HG03457 (cell line): ENCODE results near the gene TNFAIP8.
"Not testable (repeated sequence)": the region's sequence is repeated elsewhere in the genome, so short reads cannot be mapped to it uniquely, and the experiment has no call there.

ENCODE experiments used
- ATAC-seq: cut with Tn5 transposase; IDR thresholded peaks from one replicate; pipeline ENCODE4 v1.9.1; 2021; ENCODE audit warnings: moderate number of reproducible peaks; ENCODE audit not compliant: unreplicated experiment

The TNFAIP8 gene

GRCh38 chr5:119412279-119413227 lies 56.7 kb downstream of the TNFAIP8 start:
- ATAC-seq = no peak

DNA sequence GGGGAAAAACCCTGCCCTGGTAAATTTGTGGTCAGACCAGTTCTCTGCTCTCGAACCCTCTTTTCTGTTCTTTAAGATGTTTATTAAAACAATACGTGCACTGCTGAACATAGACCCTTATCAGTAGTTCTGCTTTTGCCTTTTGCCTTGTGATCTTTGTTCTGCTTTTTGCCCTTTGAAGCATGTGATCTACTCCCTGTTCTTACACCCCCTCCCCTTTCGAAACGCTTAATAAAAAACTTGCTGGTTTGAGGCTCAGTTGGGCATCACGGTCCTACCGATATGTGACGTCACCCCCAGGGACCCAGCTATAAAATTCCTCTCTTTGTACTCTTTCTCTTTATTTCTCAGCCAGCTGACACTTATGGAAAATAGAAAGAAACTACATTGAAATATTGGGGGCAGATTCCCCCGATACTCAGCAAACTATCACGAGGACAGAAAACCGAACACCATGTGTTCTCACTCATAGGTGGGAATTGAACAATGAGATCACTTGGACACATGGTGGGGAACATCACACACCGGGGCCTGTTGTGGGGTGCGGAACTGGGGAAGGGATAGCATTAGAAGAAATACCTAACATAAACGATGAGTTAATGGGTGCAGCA lies 58.4 kb downstream of the TNFAIP8 start:
- not testable (repeated sequence) for ATAC-seq

DNA sequence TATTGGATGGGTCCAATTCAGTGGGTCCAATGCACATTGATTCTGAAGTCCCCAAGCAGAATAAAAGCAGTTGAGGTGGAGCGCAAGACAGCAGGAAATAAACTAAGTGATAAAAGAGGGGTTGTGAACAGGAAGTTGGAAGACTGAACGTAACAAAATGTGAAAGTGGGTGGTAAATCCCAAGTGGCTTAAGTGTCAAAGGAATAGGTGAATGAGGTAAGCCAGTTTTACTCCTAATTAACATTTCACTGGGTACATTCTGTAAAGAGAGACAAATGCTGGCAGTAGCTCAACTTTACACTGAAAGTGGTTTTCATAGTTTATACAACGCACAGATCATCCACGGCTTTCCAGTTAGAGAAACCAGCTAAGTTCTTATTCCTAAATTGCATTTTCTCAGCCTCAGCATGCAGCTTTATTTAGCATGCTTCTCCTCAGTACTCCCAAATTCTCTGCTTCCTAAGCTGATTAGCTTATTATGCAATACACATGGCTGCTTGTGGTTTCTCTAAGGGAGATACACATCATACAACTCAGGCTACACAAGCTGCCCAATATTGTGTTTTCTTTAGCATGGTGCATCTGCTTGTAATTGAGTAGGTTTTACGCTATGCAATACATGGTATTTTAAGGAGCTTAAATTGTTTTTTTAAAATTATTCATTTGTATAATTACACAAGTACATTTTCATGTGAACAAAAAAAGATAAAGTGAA lies 62.2 kb downstream of the TNFAIP8 start:
- no peak for ATAC-seq

DNA sequence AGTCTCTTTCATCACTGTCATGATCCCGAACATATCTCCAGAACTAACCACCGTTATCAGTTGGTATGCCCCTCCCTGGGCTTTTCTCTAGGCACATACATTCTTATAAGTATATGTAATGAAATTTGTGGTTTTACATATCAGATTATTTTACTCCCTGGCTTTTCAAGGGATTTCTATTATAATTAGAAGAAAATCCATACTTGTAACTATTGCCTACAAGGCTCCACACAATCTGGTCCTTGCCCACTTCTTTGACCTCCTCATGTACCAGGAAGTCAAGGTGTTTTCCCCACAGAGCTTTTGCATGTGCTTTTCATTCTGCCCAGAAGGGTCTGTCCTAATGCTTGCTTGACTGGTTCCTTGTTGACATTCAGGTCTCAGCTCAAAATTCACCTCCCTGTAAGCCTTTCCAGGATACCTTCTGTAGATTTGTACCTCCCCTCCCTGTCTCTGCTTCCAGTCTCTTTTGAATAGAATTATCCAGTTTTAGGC lies 62.8 kb downstream of the TNFAIP8 start:
- peak; percentile 67 for ATAC-seq

- ATAC-seq = no peak
Measured at GRCh38 chr5:119420169-119420568, 64.3 kb downstream of the TNFAIP8 start.

DNA sequence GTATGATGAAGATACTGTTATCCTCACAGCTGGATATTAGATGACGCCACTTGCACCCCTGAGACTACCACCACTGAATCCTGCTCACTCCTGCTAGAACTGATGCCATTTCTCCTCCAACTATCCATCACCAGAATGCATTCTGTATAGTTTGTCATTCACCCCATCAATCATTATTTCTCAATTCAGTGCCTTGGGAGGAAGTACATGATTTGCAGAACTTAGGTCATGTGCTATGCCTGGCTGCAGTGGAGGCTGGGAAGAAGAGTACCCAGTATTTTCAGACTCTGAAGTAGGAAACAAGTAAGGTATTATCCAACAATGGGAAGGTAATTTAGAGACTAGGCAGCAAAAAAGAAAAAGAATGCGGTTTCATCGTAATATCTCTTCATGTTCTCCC lies 70.2 kb downstream of the TNFAIP8 start:
- no peak for ATAC-seq

DNA sequence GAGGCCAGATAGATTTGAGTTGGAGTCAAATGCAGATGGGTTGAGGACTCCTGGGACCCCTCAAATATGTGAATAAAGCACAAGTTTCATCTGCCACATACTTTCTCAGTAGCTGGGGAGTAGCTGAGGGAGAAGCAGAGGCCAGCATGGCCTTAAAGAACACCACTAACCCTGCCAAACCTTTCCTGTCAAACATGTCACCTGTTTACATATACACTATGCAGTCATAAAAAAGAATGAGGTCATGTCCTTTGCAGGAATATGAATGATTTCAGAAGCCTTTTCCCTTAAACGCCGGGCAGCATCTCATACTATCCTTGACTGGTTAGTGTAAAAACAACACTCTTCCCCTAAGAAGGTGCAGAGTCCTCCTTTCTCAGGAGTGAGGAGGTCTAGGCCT lies 71.2 kb downstream of the TNFAIP8 start:
- ATAC-seq = no peak

GRCh38 chr5:119427596-119427995 lies 71.8 kb downstream of the TNFAIP8 start:
- ATAC-seq = not testable (repeated sequence)

GRCh38 chr5:119428166-119428565 lies 72.3 kb downstream of the TNFAIP8 start:
- ATAC-seq = not testable (repeated sequence)

DNA sequence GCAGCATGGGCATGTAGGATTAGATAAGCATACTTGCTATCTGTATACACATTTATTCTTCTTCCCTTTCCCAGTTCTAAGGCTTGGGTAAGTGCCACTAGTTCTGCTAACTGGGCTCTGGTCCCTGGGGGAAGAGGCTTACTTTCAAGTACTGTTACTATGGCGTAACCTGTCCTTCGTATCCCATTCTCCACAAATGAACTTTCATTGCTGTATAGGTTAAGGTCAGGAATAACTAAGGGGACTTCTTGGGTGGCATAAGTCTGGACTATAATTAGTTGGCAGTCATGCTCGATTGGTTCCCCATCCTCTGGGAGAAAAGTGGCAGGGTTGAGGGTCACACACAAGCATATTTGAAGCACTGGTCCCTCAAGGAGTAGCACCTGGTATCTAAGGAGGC lies 72.8 kb downstream of the TNFAIP8 start:
- not testable (repeated sequence) for ATAC-seq

- ATAC-seq = not testable (repeated sequence)
Measured at GRCh38 chr5:119432674-119433237, 76.9 kb downstream of the TNFAIP8 start.

DNA sequence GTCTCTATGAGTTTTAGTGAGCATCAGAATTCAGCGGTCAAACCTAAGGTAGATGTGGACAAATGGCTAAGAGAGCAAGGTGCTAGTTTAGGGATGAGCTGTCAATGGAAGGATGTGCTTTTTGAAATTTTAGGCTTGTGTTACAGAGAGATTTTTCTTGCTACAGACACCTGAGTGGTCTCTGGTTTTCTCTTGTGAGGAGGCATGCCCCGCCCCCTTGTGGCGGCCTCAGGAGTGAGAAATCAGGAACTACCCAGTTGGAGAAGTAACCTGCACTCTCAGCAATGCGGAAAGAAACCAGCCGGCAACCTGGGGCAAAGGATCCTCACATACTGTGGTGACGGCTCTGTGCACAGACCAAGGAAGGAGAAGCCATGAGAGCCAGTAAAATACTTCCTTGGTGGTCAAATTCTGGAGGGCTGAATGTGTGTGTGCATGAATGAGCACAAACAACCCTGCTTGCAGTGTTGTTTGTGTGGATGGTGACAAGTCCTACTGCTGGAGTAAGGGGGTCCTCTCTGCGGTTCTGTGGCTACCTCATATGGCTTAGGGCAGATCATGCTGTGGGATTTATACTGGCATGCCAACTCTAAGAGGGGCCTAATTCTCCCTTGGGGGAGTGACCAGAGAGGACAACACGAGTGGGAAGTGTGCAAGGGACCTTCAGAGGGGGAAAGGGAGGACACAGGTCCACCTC lies 79.8 kb downstream of the TNFAIP8 start:
- peak; percentile 90 for ATAC-seq

DNA sequence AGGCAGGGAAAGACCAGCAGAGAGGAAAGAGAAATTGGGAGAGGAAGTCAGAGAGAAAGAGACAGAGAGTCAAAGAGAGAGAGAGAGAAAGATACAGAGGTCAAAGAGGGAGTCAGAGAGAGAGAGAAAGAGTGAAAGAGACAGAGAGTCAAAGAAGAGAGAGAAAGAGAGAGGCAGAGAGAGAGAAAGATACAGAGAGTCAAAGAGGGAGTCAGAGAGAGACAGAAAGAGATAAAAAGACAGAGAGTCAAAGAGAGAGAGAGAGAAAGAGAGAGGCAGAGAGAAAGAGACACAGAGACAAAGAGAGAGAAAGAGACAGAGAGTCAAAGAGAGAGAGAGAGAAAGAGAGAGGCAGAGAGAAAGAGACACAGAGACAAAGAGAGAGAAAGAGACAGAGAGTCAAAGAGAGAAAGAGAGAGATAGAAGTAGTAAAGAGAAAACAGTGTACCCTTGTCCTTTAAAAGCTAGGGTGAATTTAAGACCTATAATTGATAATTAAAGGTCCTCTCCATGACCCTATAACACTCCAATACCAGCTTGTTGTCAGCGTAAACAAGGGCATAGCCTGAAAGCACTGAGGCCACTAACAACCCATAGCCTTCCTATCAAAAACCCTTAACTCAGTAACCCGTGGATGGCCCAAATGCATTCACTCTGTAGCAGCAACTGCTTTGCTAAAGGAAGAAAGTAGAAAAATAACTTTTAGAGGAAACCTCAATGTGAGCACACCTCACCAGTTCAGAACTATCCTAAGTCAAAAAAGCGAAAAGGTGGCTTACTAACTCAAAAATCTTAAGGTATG lies 82.2 kb downstream of the TNFAIP8 start:
- ATAC-seq = not testable (repeated sequence)

GRCh38 chr5:119438587-119438917 lies 82.7 kb downstream of the TNFAIP8 start:
- not testable (repeated sequence) for ATAC-seq

DNA sequence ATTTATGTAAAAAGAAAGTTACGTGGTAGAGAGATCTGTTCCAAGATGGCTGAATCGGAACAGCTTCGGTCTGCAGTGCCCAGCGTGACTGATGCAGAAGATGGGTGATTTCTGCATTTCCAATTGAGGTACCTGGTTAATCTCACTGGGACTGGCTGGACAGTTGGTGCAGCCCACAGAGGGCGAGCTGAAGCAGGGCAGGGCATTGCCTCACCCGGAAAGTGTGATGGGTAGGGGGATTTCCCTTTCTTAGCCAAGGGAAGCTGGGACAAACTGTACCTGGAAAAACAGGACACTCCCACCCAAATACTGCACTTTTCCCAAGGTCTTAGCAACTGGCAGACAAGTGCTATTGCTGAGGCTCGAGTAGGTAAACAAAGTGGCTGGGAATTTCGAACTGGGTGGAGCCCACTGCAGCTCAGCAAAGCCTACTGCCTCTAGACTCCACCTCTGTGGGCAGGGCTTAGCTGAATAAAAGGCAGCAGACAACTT lies 83.4 kb downstream of the TNFAIP8 start:
- ATAC-seq = no peak

- ATAC-seq = not testable (repeated sequence)
Measured at GRCh38 chr5:119439632-119440031, 83.8 kb downstream of the TNFAIP8 start.

GRCh38 chr5:119444643-119445042 lies 88.8 kb downstream of the TNFAIP8 start:
- not testable (repeated sequence) for ATAC-seq

DNA sequence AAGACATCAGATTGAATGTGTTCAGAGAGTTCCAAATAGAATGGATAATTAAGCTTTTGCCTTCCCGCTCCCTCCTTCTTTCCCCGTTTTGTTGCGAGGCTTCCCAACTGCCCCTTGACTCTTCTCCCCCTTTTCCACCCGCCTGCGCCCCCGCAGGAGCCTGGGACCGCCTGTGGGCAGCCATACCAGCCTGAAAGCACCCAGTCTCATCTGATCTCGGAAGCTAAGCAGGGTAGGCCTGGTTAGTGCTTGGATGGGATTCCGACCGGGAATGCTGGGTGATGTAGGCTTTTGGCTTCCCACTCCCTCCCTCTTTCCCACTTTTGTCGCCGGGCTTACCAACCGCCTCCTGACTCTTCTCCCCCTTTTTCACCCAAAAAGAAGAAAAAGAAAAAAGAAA lies 89.7 kb downstream of the TNFAIP8 start:
- ATAC-seq = no peak
